Keratinocyte (primary cell): ENCODE measurements around the gene SYTL4. TPM values are rescaled to one million over a fixed set of nuclear protein-coding genes. Genes with fewer than 3 reads are reported as not detected.

Experiments
- DNase-seq: peaks from one replicate; pipeline ENCODE4 v3.0.0-alpha.2; 2011; ENCODE audit warnings: low read depth, missing footprints, low spot score
- FAIRE-seq: peaks from 2 replicates; lab custom pipeline; 2011; peaks lifted over from hg19 to GRCh38; lab: Jason Lieb, UNC
- H2AFZ ChIP-seq: 2 replicates; pipeline ENCODE4 v1.6.0; 2012; ENCODE audit warnings: low read length, control low read depth, inconsistent platforms; ENCODE audit not compliant: control insufficient read depth
- H3K27ac ChIP-seq: 2 replicates; pipeline ENCODE4 v1.5.1; 2011; ENCODE audit warnings: low read length; ENCODE audit not compliant: control insufficient read depth, insufficient read depth
- H3K27me3 ChIP-seq: 3 replicates; pipeline ENCODE4 v1.6.0; 2011; ENCODE audit warnings: low read length; ENCODE audit not compliant: control insufficient read depth, insufficient read depth; ENCODE audit errors: extremely low read depth
- H3K36me3 ChIP-seq, 2 experiments: 2 replicates in 1 of 2; 3 replicates in 1 of 2; pipeline ENCODE4 v1.5.1; 2011; ENCODE audit warnings: low read length in 2 of 2, mild to moderate bottlenecking in 1 of 2; ENCODE audit not compliant: control insufficient read depth in 2 of 2, insufficient read depth in 2 of 2; ENCODE audit errors: extremely low read depth in 1 of 2
- H3K4me1 ChIP-seq: 3 replicates; pipeline ENCODE4 v1.5.1; 2011; ENCODE audit warnings: low read length; ENCODE audit not compliant: control insufficient read depth, insufficient read depth; ENCODE audit errors: extremely low read depth
- H3K4me2 ChIP-seq: 3 replicates; pipeline ENCODE4 v1.6.0; 2011; ENCODE audit warnings: low read depth, low read length; ENCODE audit not compliant: control insufficient read depth, insufficient read depth; ENCODE audit errors: extremely low read depth
- H3K4me3 ChIP-seq, 3 experiments: fragments of 200-600 bp in 1 of 3; sonication (generic) in 1 of 3; 2 replicates in 2 of 3; 3 replicates in 1 of 3; pipeline ENCODE4 v1.5.1; 2011 to 2016; ENCODE audit warnings: low read length in 3 of 3, mild to moderate bottlenecking in 3 of 3, control low read depth in 2 of 3, inconsistent platforms in 1 of 3, low read depth in 1 of 3, mixed read lengths in 1 of 3, mixed run types in 1 of 3, moderate library complexity in 1 of 3; ENCODE audit not compliant: control insufficient read depth in 2 of 3, insufficient read depth in 2 of 3; ENCODE audit errors: extremely low read depth in 1 of 3
- H3K79me2 ChIP-seq: 2 replicates; pipeline ENCODE4 v1.6.0; 2012; ENCODE audit warnings: low read length; ENCODE audit not compliant: control insufficient read depth, insufficient read depth
- H3K9ac ChIP-seq: 3 replicates; pipeline ENCODE4 v1.6.0; 2011; ENCODE audit warnings: low read length; ENCODE audit not compliant: control insufficient read depth, insufficient read depth; ENCODE audit errors: extremely low read depth
- H3K9me1 ChIP-seq: 3 replicates; pipeline ENCODE4 v1.6.0; 2011; ENCODE audit warnings: low read length; ENCODE audit not compliant: control insufficient read depth, insufficient read depth; ENCODE audit errors: extremely low read depth
- H3K9me3 ChIP-seq: 2 replicates; pipeline ENCODE4 v1.5.1; 2012; ENCODE audit warnings: low read depth, low read length; ENCODE audit not compliant: control insufficient read depth
- H4K20me1 ChIP-seq: 3 replicates; pipeline ENCODE4 v1.6.0; 2011; ENCODE audit warnings: low read length; ENCODE audit not compliant: control insufficient read depth, insufficient read depth; ENCODE audit errors: extremely low read depth
- CTCF ChIP-seq, 3 experiments: IDR thresholded peaks in 1 of 3; conservative IDR thresholded peaks in 1 of 3; optimal IDR thresholded peaks in 1 of 3; 2 replicates in 2 of 3; 3 replicates in 1 of 3; pipeline versions ENCODE3 to v1.5.1; 2011; ENCODE audit warnings: low read length in 3 of 3, mild to moderate bottlenecking in 3 of 3, moderate library complexity in 2 of 3, control low read depth in 1 of 3, inconsistent platforms in 1 of 3; ENCODE audit not compliant: insufficient read depth in 2 of 3; ENCODE audit errors: extremely low read depth in 1 of 3
- EZH2 ChIP-seq: IDR thresholded peaks from one replicate; pipeline ENCODE4 v1.6.1; 2012; ENCODE audit warnings: inconsistent platforms, mild to moderate bottlenecking, low read length, moderate library complexity
- dilution Hi-C: fragments of 300-500 bp; cut with MboI; formaldehyde crosslinking; loops from one replicate; pipeline ENCODE4 v1.7.0; 2020; ENCODE audit warnings: low sequenced_read_pairs; ENCODE audit not compliant: extremely low pct_ligation_motif_present
- polyA plus RNA-seq, 5 experiments: library from polyadenylated mRNA; depleted of rRNA in 3 of 5; stranded (reverse) in 3 of 5; stranded (forward) in 1 of 5; unstranded in 1 of 5; fragments of >200 nt; gene quantifications; 1 replicate in 1 of 5; 2 replicates in 3 of 5; 3 replicates in 1 of 5; pipeline versions ENCODE4 v1.2.1 to v1.2.3, GENCODE V29; 2011 to 2012; ENCODE audit warnings: missing spikeins in 2 of 5, low read depth in 1 of 5, low replicate concordance in 1 of 5

SYTL4 gene
- polyA plus RNA-seq, 1 donor (not counting 4 experiments of a cell fraction or from before 2014, with no cell fraction given) = 0.87 TPM

- Histone ChIP-seq H3K4me3 (no peak overlapping the region), H3K27me3 (no peaks in the 10 kb centered on the region), H3K36me3 (no peaks in the 10 kb centered on the region), H3K9me1 (no peaks in the 10 kb centered on the region), H3K79me2 (no peaks in the 10 kb centered on the region), H3K9me3 (no peaks in the 10 kb centered on the region), H3K4me1 (peaks cover 9% of the 10 kb centered on the region), H3K4me2 (peak overlapping the region; percentile 19), H3K9ac (no peak overlapping the region), H4K20me1 (no peaks in the 10 kb centered on the region), H3K27ac (no peak overlapping the region), H2AFZ (no peak overlapping the region)
- TF ChIP-seq EZH2 (no peak), CTCF (optimal IDR thresholded peaks at IDR 0.05 in 1 of 3, IDR thresholded peaks at IDR 0.05 in 1 of 3, conservative IDR thresholded peaks at IDR 0.05 in 1 of 3; ENCODE audit: extremely low read depth in 1 of 3, insufficient read depth in 2 of 3, low read length in 3 of 3) (no peak)
- no peak for DNase-seq
- FAIRE-seq = no peak
- dilution Hi-C loops = no loop called here
Observed at GRCh38 chrX:100648458-100649417, 83.2 kb downstream of the SYTL4 start.

GRCh38 chrX:100647739-100648138, 84.2 kb downstream of the SYTL4 start:
- FAIRE-seq (no peak), DNase-seq (no peak)
- H3K27ac ChIP-seq = no peak overlapping the region
- no peak overlapping the region for H3K9ac ChIP-seq
- no peak overlapping the region for H2AFZ ChIP-seq
- dilution Hi-C loops = no loop called here
- H4K20me1 ChIP-seq = no peaks in the 10 kb centered on the region
- peaks cover 15% of the 10 kb centered on the region for H3K4me1 ChIP-seq
- no peak overlapping the region for H3K4me2 ChIP-seq
- H3K36me3 ChIP-seq = no peaks in the 10 kb centered on the region
- H3K4me3 ChIP-seq = no peak overlapping the region
- TF ChIP-seq CTCF (optimal IDR thresholded peaks at IDR 0.05 in 1 of 3, IDR thresholded peaks at IDR 0.05 in 1 of 3, conservative IDR thresholded peaks at IDR 0.05 in 1 of 3; ENCODE audit: extremely low read depth in 1 of 3, insufficient read depth in 2 of 3, low read length in 3 of 3) (no peak), EZH2 (no peak)
- H3K27me3 ChIP-seq = no peaks in the 10 kb centered on the region
- no peaks in the 10 kb centered on the region for H3K79me2 ChIP-seq
- H3K9me3 ChIP-seq = no peaks in the 10 kb centered on the region
- H3K9me1 ChIP-seq = no peaks in the 10 kb centered on the region
